Parathyroid adenoma (tissue), 2 donors: ENCODE results near the gene NPR1.

Experiments used
- H2AFZ ChIP-seq: fragments of 300-600 bp; sonication (generic); one replicate; pipeline ENCODE4 v1.7.0; 2017; ENCODE audit warnings: antibody characterized with exemption, mild to moderate bottlenecking
- H3K27ac ChIP-seq: fragments of 300-600 bp; sonication (generic); one replicate; pipeline ENCODE4 v1.7.0; 2017
- H3K27me3 ChIP-seq: fragments of 300-600 bp; sonication (generic); one replicate; pipeline ENCODE4 v1.7.0; 2017; ENCODE audit warnings: low read length; ENCODE audit not compliant: control insufficient read depth, insufficient read depth
- H3K36me3 ChIP-seq: fragments of 300-600 bp; sonication (generic); one replicate; pipeline ENCODE4 v1.7.0; 2017; ENCODE audit warnings: low read length; ENCODE audit not compliant: control insufficient read depth, insufficient read depth
- H3K4me1 ChIP-seq: fragments of 300-600 bp; sonication (generic); one replicate; pipeline ENCODE4 v1.7.0; 2017; ENCODE audit warnings: control low read depth
- H3K4me2 ChIP-seq: fragments of 300-600 bp; sonication (generic); one replicate; pipeline ENCODE4 v1.7.0; 2017; ENCODE audit warnings: low read length
- H3K4me3 ChIP-seq: fragments of 300-600 bp; sonication (generic); one replicate; pipeline ENCODE4 v1.7.0; 2017; ENCODE audit warnings: low read depth, low read length
- H3K79me2 ChIP-seq: fragments of 300-600 bp; sonication (generic); one replicate; pipeline ENCODE4 v1.7.0; 2017; ENCODE audit warnings: control low read depth
- H3K9ac ChIP-seq: fragments of 300-600 bp; sonication (generic); one replicate; pipeline ENCODE4 v1.7.0; 2017; ENCODE audit warnings: mild to moderate bottlenecking
- H3K9me3 ChIP-seq: fragments of 300-600 bp; sonication (generic); one replicate; pipeline ENCODE4 v1.7.0; 2017; ENCODE audit warnings: low read length; ENCODE audit not compliant: control insufficient read depth
- CTCF ChIP-seq: fragments of 300-600 bp; sonication (generic); IDR thresholded peaks from one replicate; pipeline ENCODE4 v1.7.0; 2017; ENCODE audit warnings: antibody characterized with exemption, mild to moderate bottlenecking
- donor health status: primary hyperparathyroidism.

The NPR1 gene

GRCh38 chr1:153727463-153728304 is 49.2 kb downstream of the NPR1 start, which contains the start of gene INTS3:
Gene INTS3, plus strand, starts transcription at chr1:153728050. Its CDS starts 585 bp downstream, at chr1:153728635.
- H3K4me2 ChIP-seq = peak within 1 kb of the TSS; percentile 100
- H3K79me2 ChIP-seq = no peaks in the 10 kb centered on the region
- H3K4me3 ChIP-seq = peak within 1 kb of the TSS; percentile 95

GRCh38 chr1:153728305-153729066 is 50.0 kb downstream of the NPR1 start:
- peak overlapping the region; percentile 99 for H3K4me2 ChIP-seq
- no peak for TF ChIP-seq CTCF
- peak overlapping the region; percentile 95 for H3K4me3 ChIP-seq
- no peak overlapping the region for H3K9ac ChIP-seq
- H2AFZ ChIP-seq = peak overlapping the region; percentile 83
- peak overlapping the region; percentile 95 for H3K27ac ChIP-seq
- H3K27me3 ChIP-seq = no peaks in the 10 kb centered on the region
- H3K79me2 ChIP-seq = no peaks in the 10 kb centered on the region
- H3K9me3 ChIP-seq = no peaks in the 10 kb centered on the region
- H3K36me3 ChIP-seq = no peaks in the 10 kb centered on the region
- peaks cover 3% of the 10 kb centered on the region for H3K4me1 ChIP-seq

More at GRCh38 chr1:153727463-153728304, 49.2 kb downstream of the NPR1 start, which contains the start of gene INTS3:
- no peak within 1 kb of the TSS for H3K9ac ChIP-seq
- peaks cover 3% of the 10 kb centered on the region for H3K4me1 ChIP-seq
- peak within 1 kb of the TSS; percentile 89 for H2AFZ ChIP-seq
- H3K36me3 ChIP-seq = no peaks in the 10 kb centered on the region
- no peaks in the 10 kb centered on the region for H3K9me3 ChIP-seq
- TF ChIP-seq CTCF = no peak
- no peaks in the 10 kb centered on the region for H3K27me3 ChIP-seq
- peak within 1 kb of the TSS; percentile 95 for H3K27ac ChIP-seq

GRCh38 chr1:153730468-153730988 is 52.0 kb downstream of the NPR1 start:
- TF ChIP-seq CTCF = no peak
- Histone ChIP-seq H3K36me3 (no peaks in the 10 kb centered on the region), H3K9me3 (no peaks in the 10 kb centered on the region), H3K27me3 (no peaks in the 10 kb centered on the region), H3K4me3 (no peak overlapping the region), H3K79me2 (no peaks in the 10 kb centered on the region), H2AFZ (no peak overlapping the region), H3K27ac (peak overlapping the region; percentile 11), H3K4me1 (peaks cover 3% of the 10 kb centered on the region), H3K4me2 (peak overlapping the region; percentile 28), H3K9ac (no peak overlapping the region)

GRCh38 chr1:153733970-153734369 is 55.5 kb downstream of the NPR1 start:
- Histone ChIP-seq H3K4me3 (no peak overlapping the region), H3K9me3 (no peaks in the 10 kb centered on the region), H3K79me2 (no peaks in the 10 kb centered on the region), H3K4me2 (no peak overlapping the region), H3K27ac (no peak overlapping the region), H3K9ac (no peak overlapping the region), H3K36me3 (no peaks in the 10 kb centered on the region), H2AFZ (no peak overlapping the region), H3K27me3 (no peaks in the 10 kb centered on the region), H3K4me1 (peaks cover 2% of the 10 kb centered on the region)
- no peak for TF ChIP-seq CTCF
